Sigmoid colon (tissue), 4 donors: ENCODE results near the gene ITSN2.

Source experiments
- CTCF ChIP-seq, 4 experiments: fragments of 450-650 bp in 3 of 4; fragments of 200-600 bp in 1 of 4; IDR thresholded peaks; one replicate each; pipeline ENCODE4 v1.5.1; 2016 to 2019; ENCODE audit warnings: antibody characterized with exemption in 4 of 4, mild to moderate bottlenecking in 3 of 4, moderate library complexity in 2 of 4
- POLR2A ChIP-seq, 2 donors: fragments of 450-650 bp; IDR thresholded peaks; one replicate each; pipeline ENCODE4 v1.6.1; 2016; ENCODE audit warnings: antibody characterized with exemption in 2 of 2, mild to moderate bottlenecking in 2 of 2, moderate library complexity in 2 of 2
- POLR2AphosphoS5 ChIP-seq, 4 donors: sonication (generic); formaldehyde crosslinking; IDR thresholded peaks; one replicate each; pipeline ENCODE4 v1.6.1; 2017; ENCODE audit warnings: antibody characterized with exemption in 4 of 4

GRCh38 chr2:24280161-24280560, 80.2 kb downstream of the ITSN2 start:
- TF ChIP-seq POLR2AphosphoS5 (IDR thresholded peaks at IDR 0.05) (no peak), CTCF (IDR thresholded peaks at IDR 0.05) (no peak), POLR2A (IDR thresholded peaks at IDR 0.05) (no peak)
